ENCODE data around the gene BLID.

The BLID gene

GRCh38 chr11:122115524-122116379 lies at the start of gene BLID:
BLID (minus strand) TSS chr11:122116215; CDS start chr11:122115922, 293 bp downstream.
- DNase-seq = no peak

GRCh38 chr11:122163053-122163819 lies 47.2 kb upstream of the BLID start:
- no peak for DNase-seq

GRCh38 chr11:122162095-122162494 lies 46.1 kb upstream of the BLID start:
- DNase-seq = no peak

GRCh38 chr11:122160841-122161590 lies 45.0 kb upstream of the BLID start:
- no peak for DNase-seq

- DNase-seq = no peak
These were observed 43.8 kb upstream of the BLID start for GRCh38 chr11:122159861-122160260.

GRCh38 chr11:122159173-122159721 lies 43.2 kb upstream of the BLID start:
- no peak for DNase-seq

- DNase-seq = no peak
These were observed 42.2 kb upstream of the BLID start for GRCh38 chr11:122158171-122158570.

- no peak for DNase-seq
These were observed 41.7 kb upstream of the BLID start for GRCh38 chr11:122157653-122158161.

GRCh38 chr11:122156940-122157382 lies 40.9 kb upstream of the BLID start:
- no peak for DNase-seq

GRCh38 chr11:122155765-122156527 lies 39.9 kb upstream of the BLID start:
- no peak for DNase-seq

- DNase-seq = no peak
These were observed 39.0 kb upstream of the BLID start for GRCh38 chr11:122154994-122155393.

- DNase-seq = no peak
These were observed 38.2 kb upstream of the BLID start for GRCh38 chr11:122154227-122154626.

- no peak for DNase-seq
These were observed 37.7 kb upstream of the BLID start for GRCh38 chr11:122153746-122154145.

- no peak for DNase-seq
These were observed 34.5 kb upstream of the BLID start for GRCh38 chr11:122150216-122151124.

GRCh38 chr11:122149202-122149601 lies 33.2 kb upstream of the BLID start:
- no peak for DNase-seq

- no peak for DNase-seq
These were observed 30.5 kb upstream of the BLID start for GRCh38 chr11:122146475-122146874.

- no peak for DNase-seq
These were observed 29.8 kb upstream of the BLID start for GRCh38 chr11:122145715-122146274.

- DNase-seq = no peak
These were observed 28.7 kb upstream of the BLID start for GRCh38 chr11:122144752-122145151.

GRCh38 chr11:122141725-122142124 lies 25.7 kb upstream of the BLID start:
- DNase-seq = no peak

GRCh38 chr11:122140500-122140899 lies 24.5 kb upstream of the BLID start:
- no peak for DNase-seq

GRCh38 chr11:122139595-122139866 lies 23.5 kb upstream of the BLID start:
- no peak for DNase-seq

Data from activated CD4-positive, alpha-beta T cell treated with anti-CD3 and anti-CD28 coated beads, Interleukin-2, amount 50 U/mL, for 4 hours (primary cell).